Brain microvascular endothelial cell (primary cell): Measurements from ENCODE around the gene LAMA4.

Experiments used
- DNase-seq: peaks from one replicate; pipeline ENCODE4 v3.0.0-alpha.2; 2020
- H3K27ac ChIP-seq: fragments of 250-450 bp; sonication (Bioruptor Pico); 2 replicates; pipeline ENCODE4 v1.5.1; 2020; ENCODE audit warnings: mild to moderate bottlenecking, moderate library complexity
- H3K27me3 ChIP-seq: fragments of 250-450 bp; sonication (Bioruptor Pico); replicated peaks from 2 replicates; pipeline ENCODE4 v1.5.1; 2020; ENCODE audit warnings: mild to moderate bottlenecking
- H3K36me3 ChIP-seq: fragments of 250-450 bp; sonication (Bioruptor Pico); replicated peaks from 2 replicates; pipeline ENCODE4 v1.5.1; 2020; ENCODE audit warnings: mild to moderate bottlenecking
- H3K4me3 ChIP-seq: 2 replicates; pipeline ENCODE4 v1.5.1; 2011; ENCODE audit warnings: low read depth, mild to moderate bottlenecking, control low read depth, low read length, moderate library complexity
- in situ Hi-C: cut with HindIII; loops from 2 replicates; pipeline ENCODE4 v1.10.0; 2017; ENCODE audit warnings: low sequenced_read_pairs, low pct_ligation_motif_present
- TF ChIP-seq, protein P1 (sequence below): IDR thresholded peaks from 2 replicates; pipeline ENCODE4 v1.5.1; 2011; ENCODE audit warnings: low read depth, mild to moderate bottlenecking, moderate library complexity, low read length, control low read depth, inconsistent platforms; ENCODE audit errors: missing control alignments

The LAMA4 gene

DNA sequence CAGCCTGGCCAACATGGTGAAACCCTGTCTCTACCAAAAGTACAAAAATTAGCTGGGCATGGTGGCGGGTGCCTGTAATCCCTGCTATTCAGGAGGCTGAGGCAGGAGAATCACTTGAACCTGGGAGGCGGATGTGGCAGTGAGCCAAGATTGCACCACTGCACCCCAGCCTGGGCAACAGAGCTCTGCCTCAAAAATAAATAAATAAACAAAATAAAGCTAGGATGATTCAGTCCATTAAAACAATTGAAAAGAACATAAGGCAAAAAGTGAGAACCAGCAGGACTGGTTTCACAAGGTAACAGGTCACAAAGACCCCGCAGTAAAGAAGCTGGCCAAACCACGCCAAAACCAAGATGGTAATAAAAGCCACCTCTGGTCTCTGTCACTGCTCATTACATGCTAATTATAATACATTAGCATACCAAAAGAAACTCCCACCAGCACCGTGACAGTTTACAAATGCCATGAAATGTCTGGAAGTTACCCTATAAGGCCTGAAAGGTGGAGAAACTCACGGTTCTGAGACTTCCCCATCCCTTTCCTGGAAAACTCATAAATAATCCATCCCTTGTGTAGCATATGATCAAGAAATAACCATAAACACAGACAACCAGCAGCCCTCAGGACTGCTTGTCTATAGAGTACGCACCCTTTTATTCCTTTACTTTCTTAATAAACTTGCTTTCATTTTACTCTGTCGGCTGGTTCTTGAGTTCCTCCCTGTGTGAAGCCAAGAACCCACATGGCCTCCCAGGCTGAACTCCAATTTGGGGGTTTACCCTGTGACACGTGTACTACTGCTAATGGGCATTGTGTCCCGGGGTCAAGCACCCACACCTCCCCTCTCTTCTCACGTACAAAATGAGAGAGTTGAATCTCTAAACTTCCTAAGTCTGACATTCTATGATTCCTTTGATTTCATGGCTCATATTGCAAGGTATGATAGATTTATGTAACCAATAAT is 10.2 kb downstream of the LAMA4 start:
- in situ Hi-C loops, result no loop called here
- Histone ChIP-seq H3K36me3 (peaks cover 8% of the 10 kb centered on the region), H3K27ac (no peak overlapping the region), H3K4me3 (no peak overlapping the region), H3K27me3 (no peaks in the 10 kb centered on the region)
- TF ChIP-seq, protein P1, sequence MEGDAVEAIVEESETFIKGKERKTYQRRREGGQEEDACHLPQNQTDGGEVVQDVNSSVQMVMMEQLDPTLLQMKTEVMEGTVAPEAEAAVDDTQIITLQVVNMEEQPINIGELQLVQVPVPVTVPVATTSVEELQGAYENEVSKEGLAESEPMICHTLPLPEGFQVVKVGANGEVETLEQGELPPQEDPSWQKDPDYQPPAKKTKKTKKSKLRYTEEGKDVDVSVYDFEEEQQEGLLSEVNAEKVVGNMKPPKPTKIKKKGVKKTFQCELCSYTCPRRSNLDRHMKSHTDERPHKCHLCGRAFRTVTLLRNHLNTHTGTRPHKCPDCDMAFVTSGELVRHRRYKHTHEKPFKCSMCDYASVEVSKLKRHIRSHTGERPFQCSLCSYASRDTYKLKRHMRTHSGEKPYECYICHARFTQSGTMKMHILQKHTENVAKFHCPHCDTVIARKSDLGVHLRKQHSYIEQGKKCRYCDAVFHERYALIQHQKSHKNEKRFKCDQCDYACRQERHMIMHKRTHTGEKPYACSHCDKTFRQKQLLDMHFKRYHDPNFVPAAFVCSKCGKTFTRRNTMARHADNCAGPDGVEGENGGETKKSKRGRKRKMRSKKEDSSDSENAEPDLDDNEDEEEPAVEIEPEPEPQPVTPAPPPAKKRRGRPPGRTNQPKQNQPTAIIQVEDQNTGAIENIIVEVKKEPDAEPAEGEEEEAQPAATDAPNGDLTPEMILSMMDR, result no peak
- no peak for DNase-seq

DNA sequence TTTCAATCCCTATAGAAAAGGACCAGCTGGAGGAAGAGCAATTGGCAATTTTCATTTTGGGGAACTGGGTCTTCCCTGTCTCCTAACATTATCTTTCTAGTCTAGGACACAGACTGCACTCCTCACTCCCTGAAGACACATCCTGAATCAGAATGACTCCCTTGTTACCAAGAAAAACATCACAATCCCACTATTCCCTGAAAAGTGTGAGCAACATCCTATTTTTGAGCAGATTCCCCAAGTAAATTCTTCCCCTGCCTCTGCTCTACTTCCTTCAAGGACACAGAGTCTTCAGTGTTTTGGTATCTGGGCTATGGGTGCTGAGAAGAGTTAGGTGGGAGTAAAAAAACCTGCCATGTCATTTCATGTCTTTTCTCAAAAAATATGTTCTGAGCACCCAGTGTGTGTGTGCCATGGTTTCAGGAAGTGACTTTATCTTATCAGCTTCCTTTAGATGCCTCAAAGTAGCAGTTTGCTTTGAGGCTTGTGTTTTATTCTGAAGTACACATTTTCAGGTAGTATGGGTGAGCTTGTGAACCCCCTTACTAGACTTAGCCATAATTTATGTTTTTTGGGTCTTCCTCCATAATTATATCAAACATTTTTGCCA is 12.4 kb downstream of the LAMA4 start:
- peaks cover 8% of the 10 kb centered on the region for H3K36me3 ChIP-seq
- no peaks in the 10 kb centered on the region for H3K27me3 ChIP-seq
- TF ChIP-seq, protein P1, result no peak
- H3K27ac ChIP-seq, result peak overlapping the region; percentile 2
- no peak overlapping the region for H3K4me3 ChIP-seq
- no peak for DNase-seq
- in situ Hi-C loops, result no loop called here

DNA sequence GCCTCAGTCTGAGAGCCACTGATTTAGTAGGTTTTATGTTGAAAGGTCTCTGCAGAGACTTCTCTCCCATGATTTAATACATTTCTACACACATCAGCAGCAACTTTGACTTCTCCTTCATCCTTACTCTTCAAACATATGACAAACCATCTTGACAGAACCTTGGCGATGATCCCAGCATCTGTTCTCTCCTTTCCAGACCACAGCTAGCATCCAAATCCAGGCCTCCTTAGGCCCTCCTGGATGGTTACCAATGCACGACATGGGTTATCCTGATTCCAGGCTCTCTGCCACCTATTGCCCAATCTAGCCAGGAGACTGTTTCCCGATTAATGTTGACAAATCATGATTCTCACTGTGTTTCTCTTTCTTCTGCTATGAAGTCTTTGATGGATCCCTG is 16.8 kb downstream of the LAMA4 start:
- in situ Hi-C loops, result no loop called here
- TF ChIP-seq, protein P1, result no peak
- no peaks in the 10 kb centered on the region for H3K27me3 ChIP-seq
- peak overlapping the region; percentile 21 for H3K27ac ChIP-seq
- no peaks in the 10 kb centered on the region for H3K36me3 ChIP-seq
- DNase-seq, result peak; percentile 63
- no peak overlapping the region for H3K4me3 ChIP-seq

DNA sequence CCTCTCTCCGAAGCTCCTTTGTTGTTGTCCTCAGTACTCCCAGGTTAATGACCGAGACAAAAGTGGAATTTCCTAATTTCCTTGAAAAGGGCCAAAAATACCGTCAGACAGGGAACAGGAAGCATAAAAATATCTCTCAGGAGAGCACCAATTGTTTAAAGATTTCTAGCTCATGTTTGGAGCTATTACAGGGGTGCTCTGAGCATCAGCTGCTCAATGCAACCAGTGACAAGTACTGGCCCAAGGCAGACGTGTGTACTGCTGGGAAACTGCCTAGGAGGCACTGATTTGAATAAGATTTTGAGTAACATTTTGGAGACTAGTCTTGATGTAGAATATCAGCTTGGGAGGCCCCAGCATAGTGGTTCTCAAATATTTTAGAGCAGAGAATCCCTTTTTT is 17.3 kb downstream of the LAMA4 start:
- DNase-seq, result no peak
- peak overlapping the region; percentile 21 for H3K27ac ChIP-seq
- H3K4me3 ChIP-seq, result no peak overlapping the region
- TF ChIP-seq, protein P1, result no peak
- H3K27me3 ChIP-seq, result no peaks in the 10 kb centered on the region
- H3K36me3 ChIP-seq, result no peaks in the 10 kb centered on the region
- in situ Hi-C loops, result no loop called here

DNA sequence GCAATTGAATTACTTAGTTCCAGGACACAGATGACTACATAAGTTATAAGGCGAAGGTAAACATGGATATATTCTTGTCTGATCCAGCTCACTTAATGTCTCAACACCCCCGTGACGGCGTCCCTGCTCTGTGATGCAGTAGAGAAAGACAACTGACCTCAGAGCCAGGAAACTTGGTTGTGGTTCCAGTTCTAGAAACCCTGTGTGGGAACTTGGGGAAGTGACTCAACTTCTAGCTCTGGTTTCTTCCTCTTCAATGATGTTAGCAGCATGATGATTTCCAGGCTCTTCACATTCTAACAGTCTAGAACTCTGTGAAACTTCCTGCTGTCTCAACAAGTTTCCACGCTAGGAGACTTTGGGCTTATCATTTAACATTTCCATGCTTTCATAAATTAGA is 18.4 kb downstream of the LAMA4 start:
- in situ Hi-C loops, result no loop called here
- Histone ChIP-seq H3K27me3 (no peaks in the 10 kb centered on the region), H3K27ac (peak overlapping the region; percentile 84), H3K4me3 (no peak overlapping the region), H3K36me3 (no peaks in the 10 kb centered on the region)
- TF ChIP-seq, protein P1, result no peak
- DNase-seq, result peak; percentile 94
